K562 (cell line): ENCODE data around the gene UNC45A. TPM values are rescaled to one million over a fixed set of nuclear protein-coding genes. Genes with fewer than 3 reads are reported as not detected.

ENCODE experiments used
- ATAC-seq: fragments of 200-7000 bp; cut with Tn5 transposase; 3 replicates; pipeline ENCODE4 v1.9.1; 2020; ENCODE audit warnings: moderate library complexity
- BruUV-seq: library from RNA; stranded (reverse); fragments of 400-500 nt; replicated peaks from 2 replicates; lab custom pipeline; 2021; lab: Mats Ljungman, UMichigan
- CTCF ChIA-PET: fragments of 300-600 bp; formaldehyde crosslinking; extraction: SDS; loops from one replicate; lab custom pipeline; 2021; ENCODE audit warnings: low intra/inter-chr PET ratio; lab: Yijun Ruan, JAX
- POLR2A ChIA-PET: fragments of 300-600, 350-650 bp; sonication (Branson Sonifier 250); formaldehyde crosslinking; extraction: SDS; loops from one replicate; lab custom pipeline; 2021; ENCODE audit warnings: antibody characterized with exemption, inconsistent platforms; lab: Yijun Ruan, JAX
- DNase-seq, 4 experiments: peaks; one replicate each; pipeline versions ENCODE4 v3.0.0 to v3.0.0-alpha.2; 2011 to 2018; ENCODE audit warnings: low spot score in 3 of 4, mixed read lengths in 3 of 4; ENCODE audit errors: extremely low read depth in 1 of 4
- FAIRE-seq: peaks from 2 replicates; lab custom pipeline; 2011; peaks lifted over from hg19 to GRCh38; lab: Jason Lieb, UNC
- H2AFZ ChIP-seq: 2 replicates; pipeline ENCODE4 v1.6.0; 2011; ENCODE audit warnings: low read depth, low read length, control low read depth, inconsistent platforms
- H3K27ac ChIP-seq: fragments of 200-600 bp; 3 replicates; pipeline ENCODE4 v1.8.0; 2011; ENCODE audit warnings: low read depth, mild to moderate bottlenecking, control low read depth, inconsistent platforms, low read length, moderate library complexity, mixed read lengths; ENCODE audit errors: extremely low read depth
- H3K27me3 ChIP-seq, 2 experiments: fragments of 300-600 bp in 1 of 2; 2 replicates in 1 of 2; 3 replicates in 1 of 2; pipeline versions ENCODE4 v1.6.0 to v1.8.0; 2011; ENCODE audit warnings: inconsistent platforms in 2 of 2, low read length in 2 of 2, mild to moderate bottlenecking in 1 of 2, mixed read lengths in 1 of 2, moderate library complexity in 1 of 2; ENCODE audit not compliant: control insufficient read depth in 2 of 2, insufficient read depth in 2 of 2
- H3K36me3 ChIP-seq: fragments of 300-600 bp; 3 replicates; pipeline ENCODE4 v1.8.0; 2011; ENCODE audit warnings: mild to moderate bottlenecking, low read length, inconsistent platforms; ENCODE audit not compliant: control insufficient read depth, insufficient read depth
- H3K4me1 ChIP-seq, 2 experiments: fragments of 200-600 bp in 1 of 2; replicated peaks in 1 of 2; 2 replicates in 1 of 2; 3 replicates in 1 of 2; pipeline versions ENCODE4 v1.5.1 to v1.8.0; 2011; ENCODE audit warnings: inconsistent platforms in 2 of 2, low read length in 2 of 2, mild to moderate bottlenecking in 1 of 2, mixed read lengths in 1 of 2, moderate library complexity in 1 of 2; ENCODE audit not compliant: control insufficient read depth in 2 of 2, insufficient read depth in 2 of 2
- H3K4me2 ChIP-seq: 2 replicates; pipeline ENCODE4 v1.6.1; 2011; ENCODE audit warnings: low read length, control low read depth, inconsistent platforms, mixed read lengths; ENCODE audit not compliant: insufficient read depth
- H3K4me3 ChIP-seq: fragments of 200-600 bp; sonication (generic), shearing (Covaris generic); 2 replicates; pipeline ENCODE4 v1.5.1; 2016; ENCODE audit warnings: control low read depth, inconsistent platforms
- H3K79me2 ChIP-seq: fragments of 200-600 bp; 3 replicates; pipeline ENCODE4 v1.8.0; 2011; ENCODE audit warnings: low read length, inconsistent platforms; ENCODE audit not compliant: control insufficient read depth, insufficient read depth
- H3K9ac ChIP-seq, 2 experiments: 2 replicates each; pipeline versions ENCODE4 v1.6.0 to v1.6.1; 2011; ENCODE audit warnings: low read depth in 2 of 2, low read length in 2 of 2, control low read depth in 1 of 2, inconsistent platforms in 1 of 2, mild to moderate bottlenecking in 1 of 2, mixed read lengths in 1 of 2; ENCODE audit not compliant: insufficient read depth in 1 of 2
- H3K9me1 ChIP-seq: one replicate; pipeline ENCODE4 v1.6.0; 2011; ENCODE audit warnings: inconsistent platforms, mild to moderate bottlenecking, low read length, moderate library complexity; ENCODE audit not compliant: control insufficient read depth, insufficient read depth
- H3K9me3 ChIP-seq: replicated peaks from 2 replicates; pipeline ENCODE4 v1.5.1; 2011; ENCODE audit warnings: low read depth, low read length, inconsistent platforms; ENCODE audit not compliant: control insufficient read depth, insufficient read depth
- H4K20me1 ChIP-seq: replicated peaks from 2 replicates; pipeline ENCODE4 v1.6.1; 2011; ENCODE audit warnings: low read length, inconsistent platforms, mixed read lengths; ENCODE audit not compliant: control insufficient read depth, insufficient read depth
- CBX3 ChIP-seq, 2 experiments: IDR thresholded peaks; 1 replicate in 1 of 2; 2 replicates in 1 of 2; pipeline ENCODE4 v1.6.1; 2012; ENCODE audit warnings: inconsistent platforms in 2 of 2, low read length in 2 of 2, borderline replicate concordance in 1 of 2, control low read depth in 1 of 2
- HMG20B ChIP-seq: fragments of 250-450 bp; sonication (Bioruptor Pico); IDR thresholded peaks from 2 replicates; pipeline ENCODE4 v1.5.0; 2021; ENCODE audit warnings: mild to moderate bottlenecking
- KDM4B ChIP-seq, 2 experiments: fragments of 450-650 bp in 1 of 2; sonication (generic) in 1 of 2; IDR thresholded peaks; 2 replicates each; pipeline ENCODE4 v1.6.1; 2016 to 2017; ENCODE audit warnings: borderline replicate concordance in 2 of 2, antibody characterized with exemption in 1 of 2, low read depth in 1 of 2, mild to moderate bottlenecking in 1 of 2
- MAFK ChIP-seq: IDR thresholded peaks from 2 replicates; pipeline ENCODE4 v1.6.1; 2011; ENCODE audit warnings: low read length, improper control_type of control experiment
- NFE2 ChIP-seq: IDR thresholded peaks from 2 replicates; pipeline ENCODE4 v1.6.1; 2014; ENCODE audit warnings: antibody characterized with exemption, low read depth
- NFIX ChIP-seq: fragments of 250-450 bp; sonication (Bioruptor Pico); IDR thresholded peaks from 2 replicates; pipeline ENCODE4 v1.4.0; 2020; ENCODE audit warnings: low read depth, mild to moderate bottlenecking, moderate library complexity
- RBFOX2 ChIP-seq: fragments of 200-400 bp; formaldehyde crosslinking; IDR thresholded peaks from 2 replicates; pipeline ENCODE4 v1.6.1; 2017; ENCODE audit warnings: low read depth, mild to moderate bottlenecking, low read length, moderate library complexity
- SAP30 ChIP-seq: fragments of 200-600 bp; sonication (generic); IDR thresholded peaks from 2 replicates; pipeline ENCODE4 v1.6.1; 2012; ENCODE audit warnings: borderline replicate concordance, low read depth, mild to moderate bottlenecking, moderate library complexity, low read length, control low read depth, inconsistent platforms; ENCODE audit not compliant: insufficient read depth, poor library complexity, severe bottlenecking
- TGIF2 ChIP-seq: sonication (generic); formaldehyde crosslinking; IDR thresholded peaks from 2 replicates; pipeline ENCODE4 v1.8.1; 2022; ENCODE audit warnings: mild to moderate bottlenecking, missing genetic modification reagents, moderate library complexity
- ZBTB17 ChIP-seq: fragments of 450-650 bp; formaldehyde crosslinking; IDR thresholded peaks from 2 replicates; pipeline ENCODE4 v1.4.0; 2020; ENCODE audit warnings: mild to moderate bottlenecking
- ZKSCAN1 ChIP-seq: fragments of 150-350 bp; IDR thresholded peaks from 2 replicates; pipeline ENCODE4 v1.6.1; 2016; ENCODE audit warnings: low read depth, low read length
- ZNF263 ChIP-seq: sonication (generic); formaldehyde crosslinking; IDR thresholded peaks from 2 replicates; pipeline ENCODE4 v1.8.0; 2022; ENCODE audit warnings: mild to moderate bottlenecking, missing genetic modification reagents, borderline replicate concordance
- WGBS: fragments of 100-300 bp; shearing (Covaris generic); methylation state at CpG from one replicate; pipeline ENCODE4 v1.1.6; 2016; ENCODE audit warnings: low coverage, mixed read lengths; ENCODE audit not compliant: insufficient coverage; ENCODE audit errors: missing lambda C conversion rate; 5-methylcytosine and 5-hydroxymethylcytosine counted together
- in situ Hi-C: fragments of 300-500 bp; cut with MboI; formaldehyde crosslinking; loops from 4 replicates; pipeline ENCODE4 v1.15.0; 2018; ENCODE audit warnings: inconsistent platforms, mixed read lengths
- intact Hi-C: fragments of 100-400 bp; cut with micrococcal nuclease; formaldehyde crosslinking; loops from 2 replicates; pipeline ENCODE4 v1.14.2; 2022
- polyA plus RNA-seq, 8 experiments: library from polyadenylated mRNA; depleted of rRNA in 4 of 8; stranded (reverse) in 5 of 8; unstranded in 3 of 8; fragments of >200 nt; fragmentation: Nextera tagmentation in 2 of 8; fragmentation: Illumina TruSeq in 1 of 8; extraction: Ambion mirVana in 2 of 8; extraction: Trizol in 1 of 8; gene quantifications; 2 replicates each; pipeline versions ENCODE4 v1.2.1 to v1.2.3, GENCODE V29; 2011 to 2014; ENCODE audit warnings: inconsistent platforms in 1 of 8, missing spikeins in 1 of 8
- total RNA-seq, 7 experiments: library from RNA; depleted of rRNA in 6 of 7; stranded (reverse); fragments of >200 nt in 6 of 7; fragmentation: Illumina TruSeq in 2 of 7; extraction: Trizol in 2 of 7; gene quantifications; 2 replicates each; pipeline versions ENCODE4 v1.2.1 to v1.2.3, GENCODE V29; 2011 to 2021; ENCODE audit warnings: low replicate concordance in 1 of 7
- TF ChIP-seq, protein P1 (sequence below): fragments of 450-650 bp; IDR thresholded peaks from 2 replicates; pipeline ENCODE4 v1.6.1; 2016
- TF ChIP-seq, protein P2 (sequence below): fragments of 250-450 bp; sonication (Bioruptor Pico); IDR thresholded peaks from 2 replicates; pipeline ENCODE4 v1.5.0; 2021
- TF ChIP-seq, protein P3 (sequence below): fragments of 450-650 bp; IDR thresholded peaks from 2 replicates; pipeline ENCODE4 v1.6.1; 2016; ENCODE audit warnings: low read depth, mild to moderate bottlenecking, moderate library complexity
- TF ChIP-seq, protein P4 (sequence below): fragments of 200-800 bp; sonication (Bioruptor generic); IDR thresholded peaks from 2 replicates; pipeline ENCODE4 v1.6.1; 2017; ENCODE audit warnings: missing genetic modification characterization, missing compliant biosample characterization

The UNC45A gene
- total and polyA plus RNA-seq, 9 of the 15 experiments (the other 6 are each of a cell fraction or from before 2014, with no cell fraction given): 22.4 to 79.3 (median 43.7) TPM

DNA sequence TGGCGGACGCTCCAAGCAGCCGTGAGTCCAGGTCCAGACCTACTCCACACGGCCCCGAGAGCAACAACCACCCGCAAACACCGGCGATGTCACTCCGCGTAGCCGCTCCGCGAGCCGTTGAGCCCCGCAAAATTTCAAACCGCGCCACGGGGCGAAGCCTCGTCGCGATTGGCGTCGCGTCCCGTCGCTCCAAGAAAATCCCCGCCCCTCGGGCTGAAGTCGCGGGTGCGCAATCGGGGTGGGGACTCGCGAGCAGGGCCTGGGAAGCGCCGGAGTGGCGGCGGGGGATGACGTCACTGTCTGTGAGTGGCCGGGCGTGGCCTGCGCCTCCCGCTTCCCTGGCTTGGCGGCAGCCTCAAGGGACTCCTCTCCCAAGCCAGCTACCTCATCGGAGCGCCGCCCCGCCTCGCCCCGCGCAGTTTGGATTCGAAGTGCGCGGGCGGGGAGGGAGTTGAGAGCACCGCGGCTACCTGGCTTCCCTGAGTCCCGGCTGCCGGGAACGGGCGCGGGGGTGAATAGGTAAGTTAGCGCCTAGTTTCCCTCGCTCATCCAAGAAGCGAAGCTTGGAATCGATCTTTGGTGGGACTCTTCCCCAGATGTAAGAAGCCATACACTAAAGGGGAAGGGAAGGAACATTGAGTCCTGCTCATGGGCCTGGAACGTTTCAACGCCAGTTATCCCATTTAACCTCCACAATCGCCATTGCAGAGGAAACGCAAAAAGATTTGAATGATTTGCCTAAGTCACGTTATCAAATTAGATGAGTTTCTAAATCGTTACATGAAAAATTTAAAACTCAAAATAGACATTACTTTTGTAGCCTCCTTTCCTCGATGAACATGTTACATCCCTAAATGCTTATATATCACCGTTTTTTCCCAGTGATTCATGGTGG lies 59.6 kb downstream of the UNC45A start, which contains the start of gene PRC1:
Gene PRC1, minus strand, starts transcription at position 119 of the 895 bp plus-strand sequence. Its CDS starts 118 bp downstream, at position 1.
- ATAC-seq (peak; percentile 94), FAIRE-seq (peak; percentile 93), DNase-seq (peak; percentile 98 to 99 (median 98))
- Histone ChIP-seq H3K9me3 (no peaks in the 10 kb centered on the region), H2AFZ (peak within 1 kb of the TSS; percentile 90), H3K36me3 (peaks cover 32% of the 10 kb centered on the region; the same call in 2 of the 3 replicates), H3K4me1 (peaks cover 12 to 24% of the 10 kb centered on the region in 2 experiments; a peak in 3 of 5 replicates), H3K9ac (peak within 1 kb of the TSS; percentile 98 to 100), H3K4me2 (peak within 1 kb of the TSS; percentile 91), H3K27me3 (no peaks in the 10 kb centered on the region), H4K20me1 (peaks cover 3% of the 10 kb centered on the region; the same call in 1 of the 2 replicates), H3K9me1 (no peaks in the 10 kb centered on the region), H3K27ac (peak within 1 kb of the TSS; percentile 99), H3K79me2 (peaks cover 65% of the 10 kb centered on the region), H3K4me3 (peak within 1 kb of the TSS; percentile 91)
- under 1% methylated on average over 55 of the region's 75 CpGs for WGBS
- intact Hi-C loops: loop anchor here (5.0 kb wide), 2 partner anchors 37 to 53 kb away; no protein-coding TSS in a partner anchor
- CTCF ChIA-PET: no interaction called here
- TSS peak; percentile 84 for BruUV-seq
- POLR2A ChIA-PET: interaction anchor here (0.6 to 2.4 kb wide), 18 partner anchors 10 to 304 kb away, joined by 3 to 15 read pairs (median 4); partner anchors contain the start of gene VPS33B
- in situ Hi-C loops: no loop called here
- TF ChIP-seq NFIX (CRISPR knock-in tag): peak; percentile 43; the same call in 1 of the 2 replicates
- TF ChIP-seq KDM4B (IDR thresholded peaks at IDR 0.05; ENCODE audit: borderline replicate concordance in 2 of 2, low read depth in 1 of 2): no peak
- TF ChIP-seq TGIF2 (CRISPR knock-in tag): peak; percentile 57; the same call in 1 of the 2 replicates
- TF ChIP-seq HMG20B (CRISPR knock-in tag): no peak
- TF ChIP-seq, protein P1, sequence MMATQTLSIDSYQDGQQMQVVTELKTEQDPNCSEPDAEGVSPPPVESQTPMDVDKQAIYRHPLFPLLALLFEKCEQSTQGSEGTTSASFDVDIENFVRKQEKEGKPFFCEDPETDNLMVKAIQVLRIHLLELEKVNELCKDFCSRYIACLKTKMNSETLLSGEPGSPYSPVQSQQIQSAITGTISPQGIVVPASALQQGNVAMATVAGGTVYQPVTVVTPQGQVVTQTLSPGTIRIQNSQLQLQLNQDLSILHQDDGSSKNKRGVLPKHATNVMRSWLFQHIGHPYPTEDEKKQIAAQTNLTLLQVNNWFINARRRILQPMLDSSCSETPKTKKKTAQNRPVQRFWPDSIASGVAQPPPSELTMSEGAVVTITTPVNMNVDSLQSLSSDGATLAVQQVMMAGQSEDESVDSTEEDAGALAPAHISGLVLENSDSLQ: peak; percentile 100
- 0 out of 2 replicates have a peak, but pooled peaks have one; percentile 74 for TF ChIP-seq ZBTB17 (CRISPR knock-in tag)
- peak; percentile 68 for TF ChIP-seq SAP30
- TF ChIP-seq NFE2: no peak
- TF ChIP-seq, protein P2, sequence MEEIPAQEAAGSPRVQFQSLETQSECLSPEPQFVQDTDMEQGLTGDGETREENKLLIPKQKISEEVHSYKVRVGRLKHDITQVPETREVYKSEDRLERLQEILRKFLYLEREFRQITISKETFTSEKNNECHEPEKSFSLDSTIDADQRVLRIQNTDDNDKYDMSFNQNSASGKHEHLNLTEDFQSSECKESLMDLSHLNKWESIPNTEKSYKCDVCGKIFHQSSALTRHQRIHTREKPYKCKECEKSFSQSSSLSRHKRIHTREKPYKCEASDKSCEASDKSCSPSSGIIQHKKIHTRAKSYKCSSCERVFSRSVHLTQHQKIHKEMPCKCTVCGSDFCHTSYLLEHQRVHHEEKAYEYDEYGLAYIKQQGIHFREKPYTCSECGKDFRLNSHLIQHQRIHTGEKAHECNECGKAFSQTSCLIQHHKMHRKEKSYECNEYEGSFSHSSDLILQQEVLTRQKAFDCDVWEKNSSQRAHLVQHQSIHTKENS (CRISPR knock-in tag): no peak
- TF ChIP-seq, protein P3, sequence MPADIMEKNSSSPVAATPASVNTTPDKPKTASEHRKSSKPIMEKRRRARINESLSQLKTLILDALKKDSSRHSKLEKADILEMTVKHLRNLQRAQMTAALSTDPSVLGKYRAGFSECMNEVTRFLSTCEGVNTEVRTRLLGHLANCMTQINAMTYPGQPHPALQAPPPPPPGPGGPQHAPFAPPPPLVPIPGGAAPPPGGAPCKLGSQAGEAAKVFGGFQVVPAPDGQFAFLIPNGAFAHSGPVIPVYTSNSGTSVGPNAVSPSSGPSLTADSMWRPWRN: no peak
- TF ChIP-seq, protein P4, sequence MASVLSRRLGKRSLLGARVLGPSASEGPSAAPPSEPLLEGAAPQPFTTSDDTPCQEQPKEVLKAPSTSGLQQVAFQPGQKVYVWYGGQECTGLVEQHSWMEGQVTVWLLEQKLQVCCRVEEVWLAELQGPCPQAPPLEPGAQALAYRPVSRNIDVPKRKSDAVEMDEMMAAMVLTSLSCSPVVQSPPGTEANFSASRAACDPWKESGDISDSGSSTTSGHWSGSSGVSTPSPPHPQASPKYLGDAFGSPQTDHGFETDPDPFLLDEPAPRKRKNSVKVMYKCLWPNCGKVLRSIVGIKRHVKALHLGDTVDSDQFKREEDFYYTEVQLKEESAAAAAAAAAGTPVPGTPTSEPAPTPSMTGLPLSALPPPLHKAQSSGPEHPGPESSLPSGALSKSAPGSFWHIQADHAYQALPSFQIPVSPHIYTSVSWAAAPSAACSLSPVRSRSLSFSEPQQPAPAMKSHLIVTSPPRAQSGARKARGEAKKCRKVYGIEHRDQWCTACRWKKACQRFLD: no peak; the same call in 1 of the 2 replicates
- TF ChIP-seq RBFOX2: peak; percentile 98
- peak; percentile 71 for TF ChIP-seq ZKSCAN1
- TF ChIP-seq MAFK: no peak
- TF ChIP-seq CBX3 (IDR thresholded peaks at IDR 0.05; ENCODE audit: borderline replicate concordance in 1 of 2, low read length in 2 of 2): peak in 1 of 2 experiments; percentile 56; a peak in 1 of 3 replicates
- peak; percentile 63; the same call in 1 of the 2 replicates for TF ChIP-seq ZNF263
